ENCODE results near the gene SUMO2. TPM values are rescaled to one million over a fixed set of nuclear protein-coding genes. Genes with fewer than 3 reads are reported as not detected.
A peak's percentile ranks its signal among the peaks of the same experiment; 100 is the strongest.

The SUMO2 gene
- total and polyA plus RNA-seq, 2 of the 13 experiments (the other 11 are each of a cell fraction or from before 2014, with no cell fraction given), result 337 to 553 TPM

DNA sequence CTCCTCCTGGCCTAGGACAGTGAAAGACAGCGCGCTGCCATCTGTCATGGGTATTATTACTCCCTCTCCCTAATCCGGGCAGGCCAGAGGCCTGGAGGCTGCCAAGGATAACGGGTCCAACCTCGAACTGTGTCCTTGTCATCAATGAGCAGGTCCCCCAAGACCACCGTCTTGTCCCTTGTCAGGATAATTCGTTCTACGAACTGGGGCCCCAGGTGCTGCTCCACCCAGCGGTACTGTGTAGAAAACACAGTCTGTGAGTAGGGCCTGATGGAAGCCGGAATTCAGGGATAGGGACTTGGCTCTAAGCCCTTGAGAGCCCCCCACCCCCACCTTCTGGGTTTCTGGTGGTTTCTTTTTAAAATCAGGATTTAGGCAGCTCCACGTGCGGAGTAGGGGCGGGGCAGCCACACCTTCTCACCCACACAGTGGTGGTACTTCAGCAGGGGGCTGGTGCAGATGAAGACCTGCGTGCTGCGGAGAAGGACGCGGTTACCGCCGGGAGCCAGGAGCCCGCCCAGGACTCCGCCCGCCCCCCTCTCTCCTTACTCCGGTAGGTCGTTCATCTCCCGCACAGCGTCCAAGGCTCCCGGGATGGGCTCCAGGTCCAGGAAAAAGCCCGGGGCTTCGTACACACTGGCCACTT lies 52.0 kb downstream of the SUMO2 start (continued):
- peak; percentile 23; the same call in 1 of the 2 replicates for TF ChIP-seq ZBTB7B (CRISPR knock-in tag; IDR thresholded peaks at IDR 0.05)
- peak; percentile 31; the same call in 1 of the 2 replicates for TF ChIP-seq HDAC2 (CRISPR knock-in tag; IDR thresholded peaks at IDR 0.05)
- no peak for TF ChIP-seq ETV5 (CRISPR knock-in tag; IDR thresholded peaks at IDR 0.05; ENCODE audit: borderline replicate concordance)
- no peak for TF ChIP-seq CCAR2 (optimal IDR thresholded peaks at IDR 0.05; ENCODE audit: low read depth, low read length)

DNA sequence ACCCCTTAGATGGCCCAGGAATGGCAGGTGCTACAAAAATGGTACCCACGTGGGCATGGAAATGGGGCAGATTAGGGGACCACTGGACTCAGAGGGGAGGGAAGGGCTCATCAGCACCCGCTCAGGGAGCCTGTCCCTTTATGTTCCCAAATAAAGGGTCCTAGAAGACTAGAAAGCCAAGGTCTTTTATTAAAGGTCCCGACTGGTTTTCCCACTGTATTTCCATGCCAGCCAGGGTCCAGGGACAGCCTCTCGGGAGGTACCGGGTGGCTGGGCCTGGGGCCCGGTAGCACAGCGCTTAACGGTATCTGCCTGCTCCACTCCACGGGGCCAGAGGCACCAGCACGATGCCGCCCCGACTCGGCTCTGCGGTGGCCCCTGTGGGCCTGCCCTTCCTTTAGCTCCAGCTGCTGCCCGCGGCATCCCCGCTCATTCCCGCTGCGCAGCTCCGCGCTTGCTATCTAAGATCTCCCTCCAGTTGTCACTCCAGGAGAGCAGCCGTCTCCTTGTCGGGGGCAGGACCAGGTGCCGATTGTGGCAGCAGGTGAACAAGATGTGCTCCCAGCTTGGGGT lies 52.6 kb downstream of the SUMO2 start:
- Histone ChIP-seq H3K27ac (ENCODE audit: extremely low read length, insufficient read depth, low read length) (no peak overlapping the region), H3K36me3 (replicated peaks in 1 of 2; ENCODE audit: control insufficient read depth in 1 of 2, insufficient read depth in 2 of 2, low read length in 2 of 2) (peaks cover 6 to 22% of the 10 kb centered on the region in 2 experiments; a peak in 4 of 5 replicates), H3K4me2 (ENCODE audit: low read depth, low read length) (peak overlapping the region; percentile 59), H2AFZ (ENCODE audit: low read length) (no peak overlapping the region), H3K27me3 (ENCODE audit: control insufficient read depth in 1 of 2, insufficient read depth in 2 of 2, low read length in 2 of 2) (no peaks in the 10 kb centered on the region), H4K20me1 (ENCODE audit: insufficient read depth, low read length) (peaks cover 4% of the 10 kb centered on the region; the same call in 1 of the 2 replicates), H3K79me2 (ENCODE audit: insufficient read depth, low read length) (peaks cover 8% of the 10 kb centered on the region), H3K4me1 (ENCODE audit: insufficient read depth, low read length) (peaks cover 26% of the 10 kb centered on the region), H3K9me3 (ENCODE audit: low read length) (no peaks in the 10 kb centered on the region), H3K9ac (ENCODE audit: insufficient read depth, low read depth, low read length) (peak overlapping the region; percentile 85), H3K4me3 (replicated peaks in 1 of 3; ENCODE audit: insufficient read depth in 1 of 3, low read depth in 2 of 3, low read length in 3 of 3) (peak overlapping the region; percentile 77 to 96 (median 83))
- POLR2A ChIA-PET, result interaction anchor here (0.5 to 3.0 kb wide), 14 partner anchors 11 to 169 kb away, joined by 3 to 19 read pairs (median 5); partner anchors contain the start of gene ARMC7
- no TSS peak for BruUV-seq (replicated peaks)
- 90% methylated on average over 20 of the region's 24 CpGs for WGBS (ENCODE audit: low lambda C conversion rate)
- DNase-seq (ENCODE audit: low spot score) (no peak), FAIRE-seq (no peak), ATAC-seq (no peak)
- in situ Hi-C loops (cut with HindIII; ENCODE audit: extremely low pct_ligation_motif_present, low pct_unique_long_range_greater_than_20kb), result no loop called here
- intact Hi-C loops (cut with micrococcal nuclease; ENCODE audit: unreplicated experiment), result loop anchor here (5.0 kb wide), 1 partner anchor 72 kb away; no protein-coding TSS in a partner anchor
- CTCF ChIA-PET (ENCODE audit: low intra/inter-chr PET ratio, low total read pairs), result interaction anchor here (1.0 to 2.8 kb wide), 3 partner anchors 16 to 70 kb away, joined by 6 to 26 read pairs (median 7); no protein-coding TSS in a partner anchor
- TF ChIP-seq KLF9 (CRISPR knock-in tag; IDR thresholded peaks at IDR 0.05; ENCODE audit: low read depth) (no peak), SMAD1 (CRISPR knock-in tag; IDR thresholded peaks at IDR 0.05; ENCODE audit: borderline replicate concordance, low read depth) (0 out of 2 replicates have a peak, but pooled peaks have one; percentile 6), CSRNP1 (CRISPR knock-in tag; IDR thresholded peaks at IDR 0.05) (no peak), AGO2 (optimal IDR thresholded peaks at IDR 0.05; ENCODE audit: low read depth, low read length) (peak; percentile 89), HNRNPL (IDR thresholded peaks at IDR 0.05; ENCODE audit: low read depth, low read length) (0 out of 2 replicates have a peak, but pooled peaks have one; percentile 35), TGIF2 (CRISPR knock-in tag; IDR thresholded peaks at IDR 0.05) (0 out of 2 replicates have a peak, but pooled peaks have one; percentile 10), AKAP8 (CRISPR knock-in tag; IDR thresholded peaks at IDR 0.05) (0 out of 2 replicates have a peak, but pooled peaks have one; percentile 34), KAT8 (CRISPR knock-in tag; IDR thresholded peaks at IDR 0.05) (no peak), ZNF879 (CRISPR knock-in tag; IDR thresholded peaks at IDR 0.05) (0 out of 2 replicates have a peak, but pooled peaks have one; percentile 58), FOSL1 (CRISPR knock-in tag; IDR thresholded peaks at IDR 0.05; ENCODE audit: borderline replicate concordance) (no peak), BATF2 (CRISPR knock-in tag; IDR thresholded peaks at IDR 0.05) (0 out of 2 replicates have a peak, but pooled peaks have one; percentile 36)
- TF ChIP-seq, protein P1, sequence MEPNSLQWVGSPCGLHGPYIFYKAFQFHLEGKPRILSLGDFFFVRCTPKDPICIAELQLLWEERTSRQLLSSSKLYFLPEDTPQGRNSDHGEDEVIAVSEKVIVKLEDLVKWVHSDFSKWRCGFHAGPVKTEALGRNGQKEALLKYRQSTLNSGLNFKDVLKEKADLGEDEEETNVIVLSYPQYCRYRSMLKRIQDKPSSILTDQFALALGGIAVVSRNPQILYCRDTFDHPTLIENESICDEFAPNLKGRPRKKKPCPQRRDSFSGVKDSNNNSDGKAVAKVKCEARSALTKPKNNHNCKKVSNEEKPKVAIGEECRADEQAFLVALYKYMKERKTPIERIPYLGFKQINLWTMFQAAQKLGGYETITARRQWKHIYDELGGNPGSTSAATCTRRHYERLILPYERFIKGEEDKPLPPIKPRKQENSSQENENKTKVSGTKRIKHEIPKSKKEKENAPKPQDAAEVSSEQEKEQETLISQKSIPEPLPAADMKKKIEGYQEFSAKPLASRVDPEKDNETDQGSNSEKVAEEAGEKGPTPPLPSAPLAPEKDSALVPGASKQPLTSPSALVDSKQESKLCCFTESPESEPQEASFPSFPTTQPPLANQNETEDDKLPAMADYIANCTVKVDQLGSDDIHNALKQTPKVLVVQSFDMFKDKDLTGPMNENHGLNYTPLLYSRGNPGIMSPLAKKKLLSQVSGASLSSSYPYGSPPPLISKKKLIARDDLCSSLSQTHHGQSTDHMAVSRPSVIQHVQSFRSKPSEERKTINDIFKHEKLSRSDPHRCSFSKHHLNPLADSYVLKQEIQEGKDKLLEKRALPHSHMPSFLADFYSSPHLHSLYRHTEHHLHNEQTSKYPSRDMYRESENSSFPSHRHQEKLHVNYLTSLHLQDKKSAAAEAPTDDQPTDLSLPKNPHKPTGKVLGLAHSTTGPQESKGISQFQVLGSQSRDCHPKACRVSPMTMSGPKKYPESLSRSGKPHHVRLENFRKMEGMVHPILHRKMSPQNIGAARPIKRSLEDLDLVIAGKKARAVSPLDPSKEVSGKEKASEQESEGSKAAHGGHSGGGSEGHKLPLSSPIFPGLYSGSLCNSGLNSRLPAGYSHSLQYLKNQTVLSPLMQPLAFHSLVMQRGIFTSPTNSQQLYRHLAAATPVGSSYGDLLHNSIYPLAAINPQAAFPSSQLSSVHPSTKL (CRISPR knock-in tag; IDR thresholded peaks at IDR 0.05), result no peak

Data from HepG2 (cell line).